ES-I3 (cell line): Measurements from ENCODE around the gene COLEC12.
"Not testable (repeated sequence)": the region's sequence is repeated elsewhere in the genome, so short reads cannot be mapped to it uniquely, and the experiment has no call there.

Experiments
- H3K36me3 ChIP-seq: 2 replicates; pipeline ENCODE4 v1.6.1; 2013; ENCODE audit warnings: mild to moderate bottlenecking, low read length, control low read depth, moderate library complexity; ENCODE audit not compliant: insufficient read depth
- H3K4me1 ChIP-seq: 2 replicates; pipeline ENCODE4 v1.6.1; 2013; ENCODE audit warnings: mild to moderate bottlenecking, control low read depth, low read length; ENCODE audit not compliant: insufficient read depth
- H3K9ac ChIP-seq: 2 replicates; pipeline ENCODE4 v1.6.1; 2013; ENCODE audit warnings: low read depth, mild to moderate bottlenecking, low read length, moderate library complexity
- H3K9me3 ChIP-seq: 2 replicates; pipeline ENCODE4 v1.6.1; 2013; ENCODE audit warnings: mild to moderate bottlenecking, low read length, moderate library complexity; ENCODE audit not compliant: control insufficient read depth, insufficient read depth

The COLEC12 gene

DNA sequence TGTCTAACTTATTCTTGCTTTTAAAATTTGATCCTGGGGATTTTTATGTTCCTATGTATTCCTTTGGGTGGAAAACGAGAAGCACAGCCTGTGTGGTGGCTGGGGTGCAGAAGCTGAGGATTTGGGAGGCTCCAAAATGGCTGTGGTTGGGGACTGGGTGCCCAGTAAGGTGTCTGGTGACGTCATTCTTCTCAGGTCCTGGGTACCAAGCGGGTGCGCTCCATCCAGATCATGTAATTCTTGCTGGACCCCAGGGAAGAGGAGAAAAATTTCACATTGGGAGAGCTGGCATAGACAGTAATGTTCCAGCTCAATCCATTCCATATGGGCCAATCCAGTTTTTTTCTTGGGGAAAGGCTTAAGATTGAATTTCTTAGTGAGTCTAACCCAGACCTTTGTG lies 171.6 kb downstream of the COLEC12 start:
- H3K36me3 ChIP-seq: no peaks in the 10 kb centered on the region

GRCh38 chr18:326846-327245 lies 173.7 kb downstream of the COLEC12 start:
- H3K9ac ChIP-seq: no peak overlapping the region
- peaks cover 4% of the 10 kb centered on the region; the same call in 1 of the 2 replicates for H3K4me1 ChIP-seq
- H3K36me3 ChIP-seq: no peaks in the 10 kb centered on the region
- no peaks in the 10 kb centered on the region for H3K9me3 ChIP-seq

More for the DNA sequence above, 171.6 kb downstream of the COLEC12 start:
- no peaks in the 10 kb centered on the region for H3K9me3 ChIP-seq
- H3K9ac ChIP-seq: no peak overlapping the region
- no peaks in the 10 kb centered on the region for H3K4me1 ChIP-seq

- Histone ChIP-seq H3K9me3 (no peaks in the 10 kb centered on the region), H3K4me1 (peaks cover 4% of the 10 kb centered on the region; the same call in 1 of the 2 replicates), H3K9ac (no peak overlapping the region), H3K36me3 (no peaks in the 10 kb centered on the region)
These were observed 177.3 kb downstream of the COLEC12 start for GRCh38 chr18:323253-323622.

GRCh38 chr18:321865-322467 lies 178.5 kb downstream of the COLEC12 start:
- Histone ChIP-seq H3K4me1 (peaks cover 4% of the 10 kb centered on the region; the same call in 1 of the 2 replicates), H3K9me3 (no peaks in the 10 kb centered on the region), H3K36me3 (no peaks in the 10 kb centered on the region), H3K9ac (no peak overlapping the region)

GRCh38 chr18:320155-320554 lies 180.3 kb downstream of the COLEC12 start:
- Histone ChIP-seq H3K4me1 (peaks cover 4% of the 10 kb centered on the region; the same call in 1 of the 2 replicates), H3K9ac (no peak overlapping the region), H3K36me3 (no peaks in the 10 kb centered on the region), H3K9me3 (no peaks in the 10 kb centered on the region)

DNA sequence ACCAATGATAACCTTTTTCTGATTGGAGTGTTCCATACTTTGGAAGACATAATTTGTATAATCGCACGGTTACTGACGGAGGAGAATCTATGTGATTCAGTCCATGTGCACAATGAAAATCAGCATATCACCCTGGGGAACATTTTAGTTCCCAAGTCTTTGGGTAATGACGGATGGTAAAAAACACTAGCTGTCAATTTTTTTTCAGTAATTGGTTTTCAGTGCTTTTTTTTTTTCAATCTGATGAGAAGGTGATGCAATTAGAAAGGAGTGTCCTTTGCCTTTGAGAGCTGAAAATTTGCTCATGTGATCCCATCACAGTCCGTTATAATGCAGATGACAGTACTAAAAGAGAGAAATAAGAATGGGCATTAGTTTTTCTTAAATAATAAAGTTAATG lies 180.8 kb downstream of the COLEC12 start:
- no peaks in the 10 kb centered on the region for H3K9me3 ChIP-seq
- no peak overlapping the region for H3K9ac ChIP-seq
- H3K4me1 ChIP-seq: peaks cover 4% of the 10 kb centered on the region; the same call in 1 of the 2 replicates
- H3K36me3 ChIP-seq: no peaks in the 10 kb centered on the region

DNA sequence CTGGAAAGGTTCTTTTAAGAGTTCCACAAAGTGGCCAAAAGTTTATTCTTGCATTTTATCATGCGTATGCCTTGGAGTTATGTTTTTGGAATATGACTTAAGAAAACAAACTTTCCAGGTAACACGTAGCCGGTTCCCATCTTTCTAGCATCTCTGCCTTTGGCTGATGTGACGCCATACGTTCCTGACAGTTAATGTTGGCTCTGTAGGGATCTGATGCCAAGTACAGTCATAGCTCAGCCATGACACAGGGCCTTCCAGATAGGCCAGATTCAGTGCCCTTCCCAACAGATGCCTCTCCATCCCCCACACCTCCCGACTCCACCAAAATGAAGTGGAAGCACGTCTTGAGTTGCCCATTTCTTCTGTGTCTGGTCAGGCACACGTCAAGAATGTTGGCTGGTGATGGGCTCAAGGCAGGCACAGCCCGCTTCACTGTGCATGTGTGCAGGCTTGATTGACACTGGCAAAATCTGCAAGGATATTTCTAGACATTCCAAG lies 181.7 kb downstream of the COLEC12 start:
- H3K36me3 ChIP-seq: no peaks in the 10 kb centered on the region
- H3K4me1 ChIP-seq: peaks cover 4% of the 10 kb centered on the region; the same call in 1 of the 2 replicates
- no peak overlapping the region for H3K9ac ChIP-seq
- H3K9me3 ChIP-seq: no peaks in the 10 kb centered on the region

- Histone ChIP-seq H3K9me3 (no peaks in the 10 kb centered on the region), H3K9ac (no peak overlapping the region), H3K36me3 (no peaks in the 10 kb centered on the region), H3K4me1 (peaks cover 4% of the 10 kb centered on the region; the same call in 1 of the 2 replicates)
These were observed 182.9 kb downstream of the COLEC12 start for GRCh38 chr18:317618-318017.

- Histone ChIP-seq H3K9me3 (no peaks in the 10 kb centered on the region), H3K36me3 (no peaks in the 10 kb centered on the region), H3K9ac (no peak overlapping the region), H3K4me1 (no peaks in the 10 kb centered on the region)
These were observed 184.1 kb downstream of the COLEC12 start for GRCh38 chr18:316393-316792.

DNA sequence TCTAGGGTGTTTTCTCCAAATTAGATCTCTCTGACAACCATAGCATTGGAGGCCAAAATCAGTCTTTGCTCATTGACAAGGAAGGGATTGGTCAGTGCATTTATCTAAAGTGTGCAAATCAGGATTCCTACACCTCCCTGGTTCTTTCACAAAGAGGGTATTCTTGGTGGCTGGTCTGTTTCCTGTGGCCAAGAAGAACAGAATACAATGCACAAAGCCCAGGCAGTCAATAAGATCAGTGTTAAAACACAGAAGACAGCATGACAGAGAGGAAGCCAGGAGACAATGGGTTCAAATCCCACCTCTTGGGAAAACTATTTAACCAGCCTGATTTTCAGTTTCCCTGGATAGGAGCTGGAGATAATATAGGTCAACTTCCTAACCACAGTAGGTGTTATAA lies 186.6 kb downstream of the COLEC12 start:
- no peaks in the 10 kb centered on the region for H3K4me1 ChIP-seq
- H3K36me3 ChIP-seq: no peaks in the 10 kb centered on the region
- H3K9me3 ChIP-seq: no peaks in the 10 kb centered on the region
- H3K9ac ChIP-seq: no peak overlapping the region

- Histone ChIP-seq H3K4me1 (no peaks in the 10 kb centered on the region), H3K36me3 (no peaks in the 10 kb centered on the region), H3K9ac (no peak overlapping the region), H3K9me3 (no peaks in the 10 kb centered on the region)
These were observed 188.1 kb downstream of the COLEC12 start for GRCh38 chr18:312415-312814.

- peaks cover 6% of the 10 kb centered on the region; the same call in 1 of the 2 replicates for H3K4me1 ChIP-seq
- H3K9me3 ChIP-seq: no peaks in the 10 kb centered on the region
- H3K9ac ChIP-seq: no peak overlapping the region
- no peaks in the 10 kb centered on the region for H3K36me3 ChIP-seq
These were observed 190.5 kb downstream of the COLEC12 start for GRCh38 chr18:310042-310441.

DNA sequence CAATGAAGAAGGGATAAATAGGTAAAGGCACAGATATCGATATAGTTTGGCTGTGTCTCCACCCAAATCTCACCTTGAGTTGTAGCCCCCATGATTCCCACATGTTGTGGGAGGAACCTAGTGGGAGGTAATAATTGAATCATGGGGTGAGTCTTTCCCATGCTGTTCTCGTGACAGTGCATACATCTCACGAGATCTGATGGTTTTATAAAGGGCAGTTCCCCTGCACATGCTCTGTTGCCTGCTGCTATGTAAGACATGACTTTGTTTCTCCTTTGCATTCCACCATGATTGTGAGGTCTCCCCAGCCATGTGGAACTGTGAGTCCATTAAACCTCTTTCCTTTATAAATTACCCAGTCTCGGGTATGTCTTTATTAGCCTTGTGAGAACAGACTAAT lies 192.4 kb downstream of the COLEC12 start:
- H3K9ac ChIP-seq, H3K36me3 ChIP-seq, H3K4me1 ChIP-seq, H3K9me3 ChIP-seq: not testable (repeated sequence)

DNA sequence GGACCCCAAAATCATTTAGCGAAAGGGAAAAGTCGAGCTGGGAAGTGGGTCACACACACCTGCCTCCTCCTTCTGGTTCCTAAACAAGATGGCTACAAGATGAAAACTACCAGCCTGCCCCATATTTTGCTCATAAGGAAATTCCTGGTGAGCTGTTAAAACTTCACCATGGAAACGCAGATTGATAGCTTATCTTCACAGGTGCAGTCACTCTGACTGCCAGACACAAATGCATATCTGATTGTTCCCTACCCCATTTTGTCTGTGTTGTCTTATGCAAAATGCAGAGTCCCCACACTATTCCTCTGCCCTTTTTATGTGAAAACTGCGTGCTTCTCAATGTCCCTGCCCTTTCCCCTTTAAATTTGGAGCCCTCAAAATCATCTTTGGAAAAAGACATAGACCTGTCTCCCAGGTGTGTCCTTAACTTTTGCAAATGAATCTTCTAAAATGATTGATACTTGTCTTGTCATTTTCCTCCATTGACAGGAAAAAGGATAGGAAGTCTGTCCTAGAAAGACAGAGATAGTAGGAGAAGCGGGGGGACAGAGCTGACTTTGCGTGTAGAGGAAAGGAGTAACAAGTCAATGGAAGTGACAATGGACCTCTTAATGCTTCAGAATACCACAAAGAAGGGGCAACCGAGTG lies 193.8 kb downstream of the COLEC12 start:
- peaks cover 7% of the 10 kb centered on the region; the same call in 1 of the 2 replicates for H3K4me1 ChIP-seq
- H3K9me3 ChIP-seq: no peaks in the 10 kb centered on the region
- H3K36me3 ChIP-seq: no peaks in the 10 kb centered on the region
- H3K9ac ChIP-seq: no peak overlapping the region

- no peaks in the 10 kb centered on the region for H3K9me3 ChIP-seq
- peaks cover 7% of the 10 kb centered on the region; the same call in 1 of the 2 replicates for H3K4me1 ChIP-seq
These were observed 195.4 kb downstream of the COLEC12 start for GRCh38 chr18:305003-305501.

More at GRCh38 chr18:305003-305501, 195.4 kb downstream of the COLEC12 start:
- Histone ChIP-seq H3K9ac (no peak overlapping the region), H3K36me3 (no peaks in the 10 kb centered on the region)
